ENCODE measurements around the gene HOXA7.

HOXA7 gene

GRCh38 chr7:27182285-27182841 is 25.9 kb upstream of the HOXA7 start:
- DNase-seq (ENCODE audit: low read depth), result no peak

- no peak for DNase-seq (ENCODE audit: low read depth)
Measured at GRCh38 chr7:27181795-27182275, 25.4 kb upstream of the HOXA7 start.

GRCh38 chr7:27180431-27181420 is 24.3 kb upstream of the HOXA7 start:
- no peak for DNase-seq (ENCODE audit: low read depth)

GRCh38 chr7:27179503-27180430 is 23.3 kb upstream of the HOXA7 start:
- no peak for DNase-seq (ENCODE audit: low read depth)

- no peak for DNase-seq (ENCODE audit: low read depth)
Measured at GRCh38 chr7:27179030-27179429, 22.6 kb upstream of the HOXA7 start.

- DNase-seq (ENCODE audit: low read depth), result no peak
Measured at GRCh38 chr7:27178366-27178765, 21.9 kb upstream of the HOXA7 start.

GRCh38 chr7:27177795-27178320 is 21.4 kb upstream of the HOXA7 start:
- DNase-seq (ENCODE audit: low read depth), result no peak

- no peak for DNase-seq (ENCODE audit: low read depth)
Measured at GRCh38 chr7:27176962-27177794, 20.7 kb upstream of the HOXA7 start.

GRCh38 chr7:27176524-27176845 is 20.0 kb upstream of the HOXA7 start:
- DNase-seq (ENCODE audit: low read depth), result no peak

GRCh38 chr7:27175626-27176523 is 19.4 kb upstream of the HOXA7 start:
- no peak for DNase-seq (ENCODE audit: low read depth)

- no peak for DNase-seq (ENCODE audit: low read depth)
Measured at GRCh38 chr7:27174874-27175625, 18.6 kb upstream of the HOXA7 start.

- DNase-seq (ENCODE audit: low read depth), result no peak
Measured at GRCh38 chr7:27173956-27174873, 17.7 kb upstream of the HOXA7 start, which contains the start of gene HOXA10. HOXA10 (minus strand) TSS chr7:27174320; CDS start chr7:27174306, 14 bp downstream.

- no peak for DNase-seq (ENCODE audit: low read depth)
Measured at GRCh38 chr7:27173511-27173955, 17.1 kb upstream of the HOXA7 start.

GRCh38 chr7:27172823-27173510 is 16.5 kb upstream of the HOXA7 start:
- no peak for DNase-seq (ENCODE audit: low read depth)

- no peak for DNase-seq (ENCODE audit: low read depth)
Measured at GRCh38 chr7:27172315-27172774, 15.9 kb upstream of the HOXA7 start.

GRCh38 chr7:27171637-27172314 is 15.3 kb upstream of the HOXA7 start:
- DNase-seq (ENCODE audit: low read depth), result no peak

- DNase-seq (ENCODE audit: low read depth), result no peak
Measured at GRCh38 chr7:27171325-27171636, 14.8 kb upstream of the HOXA7 start.
